Measurements from ENCODE around the gene JADE1.

The JADE1 gene
- long read RNA-seq, full-length matches to known transcripts, result 291 of 348 reads
- long read RNA-seq, partial matches to known transcripts, result 23 of 348 reads
- long read RNA-seq, other reads (novel, unspliced or antisense), result 34 of 348 reads

GRCh38 chr4:128809477-128810330, at the start of gene JADE1:
JADE1 (plus strand) TSS chr4:128809700; CDS start chr4:128831759, 22,059 bp downstream.
- Histone ChIP-seq H3K4me3 (replicated peaks; ENCODE audit: insufficient read depth, low read length) (peak within 1 kb of the TSS; percentile 68), H3K27me3 (ENCODE audit: insufficient read depth, poor library complexity, severe bottlenecking) (no peaks in the 10 kb centered on the region), H3K27ac (replicated peaks) (peak within 1 kb of the TSS; percentile 99)
- DNase-seq (ENCODE audit: low read depth in 1 of 2, low spot score in 1 of 2), result peak; percentile 81 to 95
- TF ChIP-seq GABPA (IDR thresholded peaks at IDR 0.05; ENCODE audit: low read depth) (no peak), CTCF (IDR thresholded peaks at IDR 0.05; ENCODE audit: insufficient read depth, low read length) (peak; percentile 44), POLR2AphosphoS5 (IDR thresholded peaks at IDR 0.05; ENCODE audit: low read depth) (peak; percentile 56; the same call in 1 of the 2 replicates), REST (IDR thresholded peaks at IDR 0.05; ENCODE audit: insufficient replicate concordance, low read depth) (no peak)

GRCh38 chr4:128766781-128767180, 42.7 kb upstream of the JADE1 start:
- H3K4me3 ChIP-seq (replicated peaks; ENCODE audit: insufficient read depth, low read length), result no peak overlapping the region
- no peaks in the 10 kb centered on the region for H3K27me3 ChIP-seq (ENCODE audit: insufficient read depth, poor library complexity, severe bottlenecking)
- H3K27ac ChIP-seq (replicated peaks), result no peak overlapping the region
- no peak for DNase-seq (ENCODE audit: low read depth in 1 of 2, low spot score in 1 of 2)
- no peak for TF ChIP-seq SPI1 (IDR thresholded peaks at IDR 0.05; ENCODE audit: borderline replicate concordance, low read depth)
- no peak for TF ChIP-seq GABPA (IDR thresholded peaks at IDR 0.05; ENCODE audit: low read depth)
- TF ChIP-seq REST (IDR thresholded peaks at IDR 0.05; ENCODE audit: insufficient replicate concordance, low read depth), result no peak
- TF ChIP-seq CTCF (IDR thresholded peaks at IDR 0.05; ENCODE audit: insufficient read depth, low read length), result no peak
- TF ChIP-seq POLR2AphosphoS5 (IDR thresholded peaks at IDR 0.05; ENCODE audit: low read depth), result no peak

GRCh38 chr4:128768373-128768996, 41.0 kb upstream of the JADE1 start:
- Histone ChIP-seq H3K27ac (replicated peaks) (no peak overlapping the region), H3K4me3 (replicated peaks; ENCODE audit: insufficient read depth, low read length) (no peak overlapping the region), H3K27me3 (ENCODE audit: insufficient read depth, poor library complexity, severe bottlenecking) (no peaks in the 10 kb centered on the region)
- DNase-seq (ENCODE audit: low read depth in 1 of 2, low spot score in 1 of 2), result no peak
- TF ChIP-seq REST (IDR thresholded peaks at IDR 0.05; ENCODE audit: insufficient replicate concordance, low read depth), result no peak
- no peak for TF ChIP-seq POLR2AphosphoS5 (IDR thresholded peaks at IDR 0.05; ENCODE audit: low read depth)
- no peak for TF ChIP-seq SPI1 (IDR thresholded peaks at IDR 0.05; ENCODE audit: borderline replicate concordance, low read depth)
- no peak for TF ChIP-seq GABPA (IDR thresholded peaks at IDR 0.05; ENCODE audit: low read depth)
- no peak for TF ChIP-seq CTCF (IDR thresholded peaks at IDR 0.05; ENCODE audit: insufficient read depth, low read length)

Measured in HL-60 (cell line).